ENCODE results near the gene NID1.
"Not testable (repeated sequence)": the region's sequence is repeated elsewhere in the genome, so short reads cannot be mapped to it uniquely, and the experiment has no call there.

The NID1 gene

DNA sequence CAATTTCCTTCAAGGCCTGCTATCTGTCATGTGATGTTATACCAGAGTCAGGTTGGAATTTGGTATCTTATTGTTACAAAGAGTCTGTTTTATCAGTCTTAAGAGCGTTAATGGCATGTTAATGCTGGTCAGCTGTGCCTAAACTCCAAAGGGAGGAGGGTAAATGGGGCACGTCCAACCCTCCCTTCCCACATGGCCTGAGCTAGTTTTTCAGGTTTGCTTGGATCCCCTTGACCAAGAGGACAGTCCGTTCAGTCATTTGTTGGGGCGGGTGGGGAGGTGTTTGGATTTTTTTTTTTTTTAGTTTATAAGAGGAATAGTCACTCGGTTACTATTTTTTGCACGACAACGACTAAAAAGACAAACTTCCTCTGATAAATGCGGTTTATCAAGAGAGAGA lies 134.3 kb downstream of the NID1 start:
- no peak for DNase-seq

DNA sequence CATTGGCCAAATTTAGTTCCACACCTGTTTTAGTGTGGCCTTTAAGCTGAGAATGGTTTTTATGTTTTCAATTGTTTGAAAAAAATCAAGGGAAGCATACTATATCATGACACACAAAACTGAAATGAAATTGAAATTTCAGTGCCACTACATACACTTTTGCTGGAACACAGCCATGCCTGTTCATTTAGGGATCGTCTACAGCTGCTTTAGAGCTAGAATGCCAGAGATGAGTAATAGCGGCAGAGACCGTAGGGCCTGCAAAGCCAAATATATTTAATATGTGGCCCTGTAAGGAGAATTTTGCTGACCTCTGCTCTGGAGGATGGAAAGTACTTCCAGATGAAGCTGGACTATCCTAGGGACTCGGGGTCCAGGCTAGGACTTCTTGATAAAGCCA lies 135.7 kb downstream of the NID1 start:
- DNase-seq, result no peak

DNA sequence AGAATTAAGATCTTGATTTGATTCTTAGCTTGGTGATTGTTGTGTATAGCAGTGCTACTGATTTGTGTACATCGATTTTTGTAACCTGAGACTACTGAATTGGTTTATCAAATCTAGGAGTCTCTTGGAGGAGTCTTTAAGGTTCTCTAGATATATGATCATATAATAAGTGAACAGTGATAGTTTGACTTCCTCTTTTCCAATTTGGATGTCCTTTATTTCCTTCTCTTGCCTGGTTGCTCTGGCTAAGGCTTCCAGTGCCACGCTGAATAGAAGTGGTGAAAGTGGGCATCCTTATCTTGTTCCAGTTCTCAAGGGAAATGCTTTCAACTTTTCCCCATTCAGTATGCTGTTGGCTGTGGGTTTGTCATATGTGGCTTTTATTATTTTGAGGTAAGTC lies 136.7 kb downstream of the NID1 start:
- no peak for DNase-seq

DNA sequence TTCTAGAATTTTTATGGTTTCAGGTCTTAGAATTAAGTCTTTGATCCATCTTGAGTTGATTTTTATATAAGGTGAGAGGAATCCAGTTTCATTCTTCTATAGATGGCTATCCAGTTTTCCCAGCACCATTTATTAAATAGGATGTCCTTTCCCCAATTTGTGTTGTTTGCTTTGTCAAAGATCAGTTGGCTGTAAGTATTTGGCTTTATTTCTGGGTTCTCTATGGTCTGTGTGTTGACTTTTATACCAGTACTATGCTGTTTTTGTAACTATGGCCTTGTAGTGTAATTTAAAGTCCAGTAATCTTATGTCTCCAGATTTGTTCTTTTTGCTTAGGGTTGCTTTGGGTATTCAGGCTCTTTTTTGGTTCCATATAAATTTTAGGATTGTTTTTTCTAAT lies 137.3 kb downstream of the NID1 start:
- not testable (repeated sequence) for DNase-seq
